ENCODE data around the gene CCDC24.

Gene CCDC24

GRCh38 chr1:44019466-44019948, 28.1 kb downstream of the CCDC24 start:
- TF ChIP-seq CTCF (IDR thresholded peaks at IDR 0.05; ENCODE audit: borderline replicate concordance, control extremely low read depth, extremely low read depth, insufficient read depth, missing control alignments) = no peak
- no peak for DNase-seq (ENCODE audit: low spot score)
- in situ Hi-C loops (cut with MboI; ENCODE audit: low sequenced_read_pairs, unreplicated experiment) = no loop called here

- in situ Hi-C loops (cut with MboI; ENCODE audit: low sequenced_read_pairs, unreplicated experiment) = no loop called here
- TF ChIP-seq CTCF (IDR thresholded peaks at IDR 0.05; ENCODE audit: borderline replicate concordance, control extremely low read depth, extremely low read depth, insufficient read depth, missing control alignments) = no peak
- no peak for DNase-seq (ENCODE audit: low spot score)
Measured at GRCh38 chr1:44020464-44020863, 29.1 kb downstream of the CCDC24 start.

- in situ Hi-C loops (cut with MboI; ENCODE audit: low sequenced_read_pairs, unreplicated experiment) = no loop called here
- DNase-seq (ENCODE audit: low spot score) = no peak
- TF ChIP-seq CTCF (IDR thresholded peaks at IDR 0.05; ENCODE audit: borderline replicate concordance, control extremely low read depth, extremely low read depth, insufficient read depth, missing control alignments) = no peak
Measured at GRCh38 chr1:44021156-44021555, 29.8 kb downstream of the CCDC24 start.

- in situ Hi-C loops (cut with MboI; ENCODE audit: low sequenced_read_pairs, unreplicated experiment) = no loop called here
- TF ChIP-seq CTCF (IDR thresholded peaks at IDR 0.05; ENCODE audit: borderline replicate concordance, control extremely low read depth, extremely low read depth, insufficient read depth, missing control alignments) = no peak
- no peak for DNase-seq (ENCODE audit: low spot score)
Measured at GRCh38 chr1:44021581-44022321, 30.4 kb downstream of the CCDC24 start.

GRCh38 chr1:44024031-44024902, 32.9 kb downstream of the CCDC24 start:
- DNase-seq (ENCODE audit: low spot score) = no peak
- in situ Hi-C loops (cut with MboI; ENCODE audit: low sequenced_read_pairs, unreplicated experiment) = no loop called here
- no peak for TF ChIP-seq CTCF (IDR thresholded peaks at IDR 0.05; ENCODE audit: borderline replicate concordance, control extremely low read depth, extremely low read depth, insufficient read depth, missing control alignments)

- TF ChIP-seq CTCF (IDR thresholded peaks at IDR 0.05; ENCODE audit: borderline replicate concordance, control extremely low read depth, extremely low read depth, insufficient read depth, missing control alignments) = no peak
- no peak for DNase-seq (ENCODE audit: low spot score)
- in situ Hi-C loops (cut with MboI; ENCODE audit: low sequenced_read_pairs, unreplicated experiment) = no loop called here
Measured at GRCh38 chr1:44024903-44025525, 33.6 kb downstream of the CCDC24 start.
